IMR-90 (cell line): Measurements from ENCODE around the gene HECTD2. TPM values are rescaled to one million over a fixed set of nuclear protein-coding genes. Genes with fewer than 3 reads are reported as not detected.

Source experiments
- ATAC-seq: fragments of 200-7000 bp; cut with Tn5 transposase; 2 replicates; pipeline ENCODE4 v1.9.1; 2020; ENCODE audit warnings: low read depth, mild to moderate bottlenecking, moderate library complexity
- BruUV-seq: library from RNA; stranded (reverse); fragments of 400-500 nt; replicated peaks from 2 replicates; lab custom pipeline; 2021; lab: Mats Ljungman, UMichigan
- CTCF ChIA-PET: fragments of 300-600 bp; formaldehyde crosslinking; extraction: SDS; loops from one replicate; lab custom pipeline; 2021; ENCODE audit warnings: antibody characterized with exemption; lab: Yijun Ruan, JAX
- POLR2A ChIA-PET: fragments of 300-600 bp; sonication (Branson Sonifier 250); formaldehyde crosslinking; loops from one replicate; lab custom pipeline; 2022; ENCODE audit warnings: antibody characterized with exemption; ENCODE audit not compliant: unreplicated experiment; lab: Charles Lee
- DNase-seq: peaks from one replicate; pipeline ENCODE4 v3.0.0; 2013
- H2AFZ ChIP-seq: replicated peaks from 2 replicates; pipeline ENCODE3; 2013; ENCODE audit warnings: low read length, mild to moderate bottlenecking; ENCODE audit not compliant: poor library complexity
- H2AK5ac ChIP-seq: 2 replicates; pipeline ENCODE4 v1.6.1; 2013; ENCODE audit warnings: low read depth, low read length, inconsistent platforms
- H2AK9ac ChIP-seq: replicated peaks from 2 replicates; pipeline ENCODE3; 2013; ENCODE audit warnings: mild to moderate bottlenecking, low read depth, low read length, moderate library complexity; ENCODE audit not compliant: poor library complexity
- H2BK120ac ChIP-seq: 2 replicates; pipeline ENCODE4 v1.6.1; 2013; ENCODE audit warnings: low read depth, low read length, inconsistent platforms
- H2BK15ac ChIP-seq: 3 replicates; pipeline ENCODE4 v1.6.1; 2013; ENCODE audit warnings: low read depth, low read length, inconsistent platforms
- H2BK20ac ChIP-seq: 2 replicates; pipeline ENCODE4 v1.6.1; 2013; ENCODE audit warnings: low read depth, mild to moderate bottlenecking, inconsistent platforms, low read length, moderate library complexity
- H2BK5ac ChIP-seq: 2 replicates; pipeline ENCODE4 v1.6.1; 2013; ENCODE audit warnings: mild to moderate bottlenecking, low read depth, low read length, inconsistent platforms; ENCODE audit not compliant: poor library complexity, severe bottlenecking
- H3K14ac ChIP-seq: replicated peaks from 2 replicates; pipeline ENCODE4 v1.6.1; 2013; ENCODE audit warnings: low read depth, low read length, inconsistent platforms
- H3K18ac ChIP-seq: 2 replicates; pipeline ENCODE4 v1.6.1; 2013; ENCODE audit warnings: low read depth, low read length, control low read depth
- H3K23ac ChIP-seq: 2 replicates; pipeline ENCODE4 v1.6.1; 2013; ENCODE audit warnings: low read depth, low read length, inconsistent platforms
- H3K27ac ChIP-seq: 2 replicates; pipeline ENCODE4 v1.5.1; 2013; ENCODE audit warnings: mild to moderate bottlenecking, control low read depth, low read length; ENCODE audit not compliant: insufficient read depth
- H3K27me3 ChIP-seq: 2 replicates; pipeline ENCODE4 v1.6.1; 2013; ENCODE audit warnings: low read length; ENCODE audit not compliant: control insufficient read depth, insufficient read depth
- H3K36me3 ChIP-seq: 2 replicates; pipeline ENCODE4 v1.6.1; 2013; ENCODE audit warnings: low read length, mixed read lengths; ENCODE audit not compliant: control insufficient read depth, insufficient read depth
- H3K4ac ChIP-seq: 2 replicates; pipeline ENCODE4 v1.6.1; 2013; ENCODE audit warnings: low read depth, low read length, inconsistent platforms
- H3K4me1 ChIP-seq: 2 replicates; pipeline ENCODE4 v1.6.1; 2013; ENCODE audit warnings: low read length, mixed read lengths; ENCODE audit not compliant: control insufficient read depth, insufficient read depth
- H3K4me2 ChIP-seq: 2 replicates; pipeline ENCODE4 v1.6.1; 2013; ENCODE audit warnings: low read depth, mild to moderate bottlenecking, control low read depth, low read length, moderate library complexity
- H3K4me3 ChIP-seq: 2 replicates; pipeline ENCODE4 v1.5.1; 2013; ENCODE audit warnings: low read depth, mild to moderate bottlenecking, control low read depth, low read length, moderate library complexity; ENCODE audit not compliant: insufficient read depth
- H3K56ac ChIP-seq: 2 replicates; pipeline ENCODE4 v1.6.1; 2013; ENCODE audit warnings: low read length, inconsistent platforms; ENCODE audit not compliant: insufficient read depth; ENCODE audit errors: extremely low read depth
- H3K79me1 ChIP-seq, 2 experiments: 2 replicates each; pipeline ENCODE4 v1.6.1; 2013; ENCODE audit warnings: low read length in 2 of 2, inconsistent platforms in 1 of 2, low read depth in 1 of 2
- H3K9ac ChIP-seq: 2 replicates; pipeline ENCODE4 v1.6.1; 2013; ENCODE audit warnings: low read depth, low read length, control low read depth
- H3K9me1 ChIP-seq: 2 replicates; pipeline ENCODE4 v1.6.1; 2013; ENCODE audit warnings: low read length, inconsistent platforms; ENCODE audit not compliant: insufficient read depth
- H3K9me3 ChIP-seq: 2 replicates; pipeline ENCODE4 v1.6.1; 2013; ENCODE audit warnings: low read length; ENCODE audit not compliant: control insufficient read depth, insufficient read depth
- H4K20me1 ChIP-seq: 2 replicates; pipeline ENCODE4 v1.6.1; 2013; ENCODE audit warnings: low read length, inconsistent platforms; ENCODE audit not compliant: insufficient read depth
- H4K5ac ChIP-seq: 2 replicates; pipeline ENCODE4 v1.6.1; 2013; ENCODE audit warnings: mild to moderate bottlenecking, low read depth, low read length, control low read depth
- H4K8ac ChIP-seq, 2 experiments: 2 replicates each; pipeline ENCODE4 v1.6.1; 2013; ENCODE audit warnings: low read depth in 2 of 2, low read length in 2 of 2, control low read depth in 1 of 2, inconsistent platforms in 1 of 2
- H4K91ac ChIP-seq: 2 replicates; pipeline ENCODE4 v1.6.1; 2013; ENCODE audit warnings: low read depth, low read length, inconsistent platforms; ENCODE audit not compliant: insufficient read depth
- CHD1 ChIP-seq: IDR thresholded peaks from 2 replicates; pipeline ENCODE4 v1.6.1; 2012; ENCODE audit warnings: low read depth, low read length, improper control_type of control experiment
- MXI1 ChIP-seq: IDR thresholded peaks from 2 replicates; pipeline ENCODE4 v1.6.1; 2012; ENCODE audit warnings: low read depth, mild to moderate bottlenecking, low read length, moderate library complexity, borderline replicate concordance
- POLR2A ChIP-seq: IDR thresholded peaks from 2 replicates; pipeline ENCODE4 v1.6.1; 2012; ENCODE audit warnings: mild to moderate bottlenecking, low read depth, low read length
- RFX5 ChIP-seq: IDR thresholded peaks from 2 replicates; pipeline ENCODE4 v1.8.0; 2012; ENCODE audit warnings: low read depth, mild to moderate bottlenecking, low read length, moderate library complexity
- SMC3 ChIP-seq: fragments of 150-350 bp; IDR thresholded peaks from 2 replicates; pipeline ENCODE4 v1.6.1; 2016; ENCODE audit warnings: low read depth, mild to moderate bottlenecking, antibody characterized with exemption, low read length, moderate library complexity
- USF2 ChIP-seq: fragments of 150-350 bp; IDR thresholded peaks from 2 replicates; pipeline ENCODE4 v1.6.1; 2017; ENCODE audit warnings: mild to moderate bottlenecking, antibody characterized with exemption, low read length, low read depth
- dilution Hi-C: fragments of 300-500 bp; cut with HindIII; formaldehyde crosslinking; loops from one replicate; pipeline ENCODE4 v1.14.3; 2018; ENCODE audit warnings: low sequenced_read_pairs; ENCODE audit not compliant: unreplicated experiment
- in situ Hi-C: fragments of 300-500 bp; cut with MboI; formaldehyde crosslinking; loops from 3 replicates; pipeline ENCODE4 v1.14.3; 2019; ENCODE audit warnings: low sequenced_read_pairs, inconsistent platforms, mixed read lengths
- intact Hi-C: fragments of 100-400 bp; cut with micrococcal nuclease; formaldehyde crosslinking; loops from 2 replicates; pipeline ENCODE4 v1.10.0; 2022
- polyA plus RNA-seq, 3 experiments: library from polyadenylated mRNA; depleted of rRNA; stranded (reverse); fragments of >200 nt; gene quantifications; 2 replicates each; pipeline ENCODE4 v1.2.3, GENCODE V29; 2012; ENCODE audit warnings: low replicate concordance in 1 of 3
- total RNA-seq: library from RNA; depleted of rRNA; stranded (reverse); fragments of >200 nt; gene quantifications from 2 replicates; pipeline ENCODE4 v1.2.3, GENCODE V29; 2012

The HECTD2 gene
- total and polyA plus RNA-seq, 2 of the 4 experiments (the other 2 are of a cell fraction), result 5.2 to 5.9 TPM

- Histone ChIP-seq H4K8ac (no peak overlapping the region), H4K91ac (no peak overlapping the region), H3K23ac (no peak overlapping the region), H2AFZ (no peak overlapping the region), H3K79me1 (no peaks in the 10 kb centered on the region), H3K27me3 (no peaks in the 10 kb centered on the region), H3K4me2 (no peak overlapping the region), H3K14ac (no peak overlapping the region), H3K36me3 (0 out of 2 replicates have a peak, but pooled peaks cover 1% of the 10 kb centered on the region), H4K5ac (no peak overlapping the region), H3K4me1 (peaks cover 6% of the 10 kb centered on the region), H2BK20ac (no peak overlapping the region), H3K9me3 (no peaks in the 10 kb centered on the region), H3K56ac (no peak overlapping the region), H3K18ac (no peak overlapping the region), H3K4me3 (no peak overlapping the region), H2BK15ac (no peak overlapping the region), H3K9ac (no peak overlapping the region), H2AK5ac (no peak overlapping the region), H3K27ac (no peak overlapping the region), H3K9me1 (no peaks in the 10 kb centered on the region), H2BK120ac (no peak overlapping the region), H2BK5ac (no peak overlapping the region), H4K20me1 (no peaks in the 10 kb centered on the region), H2AK9ac (no peak overlapping the region), H3K4ac (no peak overlapping the region)
- CTCF ChIA-PET, result interaction anchor here (1.3 kb wide), 1 partner anchor 219 kb away, joined by 4 read pairs; no protein-coding TSS in a partner anchor
- ATAC-seq, result no peak
- in situ Hi-C loops, result no loop called here
- intact Hi-C loops, result no loop called here
- dilution Hi-C loops, result no loop called here
- DNase-seq, result no peak
- BruUV-seq, result no TSS peak
- POLR2A ChIA-PET, result no interaction called here
- no peak for TF ChIP-seq USF2
- TF ChIP-seq RFX5, result no peak
- no peak for TF ChIP-seq MXI1
- no peak for TF ChIP-seq SMC3
- TF ChIP-seq CHD1, result no peak
- no peak for TF ChIP-seq POLR2A
Measured at GRCh38 chr10:91517394-91517793, 107.2 kb downstream of the HECTD2 start.
